ENCODE measurements around the gene HTRA2.

HTRA2 gene

GRCh38 chr2:74515981-74516633 lies 13.6 kb upstream of the HTRA2 start:
- DNase-seq (ENCODE audit: low read depth) = no peak

- DNase-seq (ENCODE audit: low read depth) = no peak
Observed at GRCh38 chr2:74516650-74517049, 13.1 kb upstream of the HTRA2 start.

GRCh38 chr2:74522516-74522915 lies 7.2 kb upstream of the HTRA2 start:
- DNase-seq (ENCODE audit: low read depth) = no peak

GRCh38 chr2:74524005-74524404 lies 5.7 kb upstream of the HTRA2 start:
- DNase-seq (ENCODE audit: low read depth) = no peak

- DNase-seq (ENCODE audit: low read depth) = no peak
Observed at GRCh38 chr2:74524955-74525716, 4.6 kb upstream of the HTRA2 start.

GRCh38 chr2:74525717-74526648 lies 3.8 kb upstream of the HTRA2 start, which contains the start of gene DQX1:
Gene DQX1 (minus strand): TSS chr2:74526231. CDS start chr2:74525729, 502 bp downstream.
- DNase-seq (ENCODE audit: low read depth) = no peak

GRCh38 chr2:74526649-74527230 lies 3.0 kb upstream of the HTRA2 start:
- DNase-seq (ENCODE audit: low read depth) = no peak

GRCh38 chr2:74527741-74528140 lies 2.0 kb upstream of the HTRA2 start:
- no peak for DNase-seq (ENCODE audit: low read depth)

GRCh38 chr2:74528600-74529356 lies 955 bp upstream of the HTRA2 start:
- DNase-seq (ENCODE audit: low read depth) = no peak

- no peak for DNase-seq (ENCODE audit: low read depth)
Observed at GRCh38 chr2:74530239-74531187, 780 bp downstream of the HTRA2 start.

GRCh38 chr2:74531666-74532065 lies 1.9 kb downstream of the HTRA2 start:
- no peak for DNase-seq (ENCODE audit: low read depth)

- no peak for DNase-seq (ENCODE audit: low read depth)
Observed at GRCh38 chr2:74532222-74532621, 2.5 kb downstream of the HTRA2 start.

GRCh38 chr2:74533464-74533863 lies 3.7 kb downstream of the HTRA2 start:
- no peak for DNase-seq (ENCODE audit: low read depth)

- no peak for DNase-seq (ENCODE audit: low read depth)
Observed at GRCh38 chr2:74534411-74534810, 4.7 kb downstream of the HTRA2 start.

- DNase-seq (ENCODE audit: low read depth) = no peak
Observed at GRCh38 chr2:74535440-74535965, 5.8 kb downstream of the HTRA2 start.

GRCh38 chr2:74536166-74536950 lies 6.6 kb downstream of the HTRA2 start:
- DNase-seq (ENCODE audit: low read depth) = no peak

GRCh38 chr2:74537140-74537539 lies 7.4 kb downstream of the HTRA2 start:
- DNase-seq (ENCODE audit: low read depth) = peak; percentile 33

GRCh38 chr2:74538881-74539339 lies 9.2 kb downstream of the HTRA2 start:
- DNase-seq (ENCODE audit: low read depth) = no peak

- peak; percentile 76 for DNase-seq (ENCODE audit: low read depth)
Observed at GRCh38 chr2:74540291-74540690, 10.6 kb downstream of the HTRA2 start.

Data from stromal cell of bone marrow (primary cell).